Activated CD8-positive, alpha-beta T cell treated with anti-CD3 and anti-CD28 coated beads for 36 hours (primary cell): ENCODE data around the gene CRYZ. TPM values are rescaled to one million over a fixed set of nuclear protein-coding genes. Genes with fewer than 3 reads are reported as not detected.
"Not testable (repeated sequence)": the region's sequence is repeated elsewhere in the genome, so short reads cannot be mapped to it uniquely, and the experiment has no call there.

ENCODE experiments used
- ATAC-seq: fragments of 200-7000 bp; cut with Tn5 transposase; one replicate; pipeline ENCODE4 v1.10.0; 2021; ENCODE audit warnings: mild to moderate bottlenecking, moderate library complexity
- CTCF ChIA-PET: fragments of 350-600 bp; sonication (Branson Sonifier 250); formaldehyde crosslinking; loops from one replicate; lab custom pipeline; 2021; ENCODE audit warnings: antibody characterized with exemption; lab: Charles Lee
- POLR2A ChIA-PET: fragments of 350-600 bp; sonication (Branson Sonifier 250); formaldehyde crosslinking; loops from one replicate; lab custom pipeline; 2021; ENCODE audit warnings: antibody characterized with exemption; lab: Charles Lee
- DNase-seq: peaks from one replicate; pipeline ENCODE4 v3.0.0-alpha.2; 2020
- H3K27ac Mint-ChIP-seq: one replicate; pipeline ENCODE4 v1.8.0; 2021; ENCODE audit warnings: mild to moderate bottlenecking, mixed read lengths
- H3K27me3 Mint-ChIP-seq: one replicate; pipeline ENCODE4 v1.8.0; 2021; ENCODE audit warnings: mixed read lengths
- H3K36me3 Mint-ChIP-seq: one replicate; pipeline ENCODE4 v1.8.0; 2021; ENCODE audit warnings: low read depth, mixed read lengths
- H3K4me1 Mint-ChIP-seq: one replicate; pipeline ENCODE4 v1.8.0; 2021; ENCODE audit warnings: low read depth, mixed read lengths
- H3K4me3 Mint-ChIP-seq: one replicate; pipeline ENCODE4 v1.8.0; 2021; ENCODE audit warnings: mild to moderate bottlenecking, moderate library complexity, mixed read lengths
- H3K9me3 Mint-ChIP-seq: one replicate; pipeline ENCODE4 v1.8.0; 2021; ENCODE audit warnings: mixed read lengths
- CTCF ChIP-seq: fragments of 200-600 bp; IDR thresholded peaks from one replicate; pipeline ENCODE4 v1.8.0; 2022; ENCODE audit warnings: antibody characterized with exemption, mild to moderate bottlenecking
- intact Hi-C: fragments of 100-400 bp; cut with micrococcal nuclease; formaldehyde crosslinking; loops from one replicate; pipeline ENCODE4 v1.10.0; 2022
- total RNA-seq, 2 experiments: library from RNA; stranded (reverse); gene quantifications; one replicate each; pipeline ENCODE4 v1.2.3, GENCODE V29; 2021

The CRYZ gene
- total RNA-seq, 2 experiments from 2014 or later: 6.0 to 7.5 TPM

- intact Hi-C loops: no loop called here
- ChIA-PET CTCF (no interaction called here), POLR2A (no interaction called here)
- no peak overlapping the region for H3K27ac Mint-ChIP-seq
- ATAC-seq (no peak), DNase-seq (no peak)
- H3K9me3 Mint-ChIP-seq: peaks cover 5% of the 10 kb centered on the region
- H3K36me3 Mint-ChIP-seq: peaks cover 45% of the 10 kb centered on the region
- no peaks in the 10 kb centered on the region for H3K27me3 Mint-ChIP-seq
- H3K4me3 Mint-ChIP-seq: no peak overlapping the region
- no peaks in the 10 kb centered on the region for H3K4me1 Mint-ChIP-seq
- no peak for TF ChIP-seq CTCF
Measured at GRCh38 chr1:74748960-74749359, 16.1 kb upstream of the CRYZ start.

- H3K9me3 Mint-ChIP-seq, POLR2A ChIA-PET, H3K27me3 Mint-ChIP-seq, H3K27ac Mint-ChIP-seq, H3K4me3 Mint-ChIP-seq, intact Hi-C loops, CTCF ChIA-PET, DNase-seq, ATAC-seq, H3K4me1 Mint-ChIP-seq: not testable (repeated sequence)
- peaks cover 48% of the 10 kb centered on the region for H3K36me3 Mint-ChIP-seq
Measured at GRCh38 chr1:74745247-74745646, 12.4 kb upstream of the CRYZ start.

GRCh38 chr1:74740307-74740980, 7.6 kb upstream of the CRYZ start:
- H3K4me1 Mint-ChIP-seq, DNase-seq, H3K27ac Mint-ChIP-seq, CTCF ChIA-PET, ATAC-seq, H3K27me3 Mint-ChIP-seq, POLR2A ChIA-PET, intact Hi-C loops, H3K4me3 Mint-ChIP-seq: not testable (repeated sequence)
- Mint-ChIP-seq H3K9me3 (peaks cover 10% of the 10 kb centered on the region), H3K36me3 (peaks cover 62% of the 10 kb centered on the region)

- Mint-ChIP-seq H3K4me1 (peaks cover 18% of the 10 kb centered on the region), H3K27me3 (no peaks in the 10 kb centered on the region), H3K4me3 (no peak overlapping the region), H3K36me3 (peaks cover 48% of the 10 kb centered on the region), H3K27ac (no peak overlapping the region), H3K9me3 (peaks cover 4% of the 10 kb centered on the region)
- TF ChIP-seq CTCF: no peak
- no peak for ATAC-seq
- ChIA-PET CTCF (interaction anchor here (1.1 kb wide), 1 partner anchor 48 kb away, joined by 3 read pairs; no protein-coding TSS in a partner anchor), POLR2A (no interaction called here)
- intact Hi-C loops: loop anchor here (10.0 kb wide), 1 partner anchor 543 kb away; the partner anchor contains the start of genes FPGT and LRRIQ3
- no peak for DNase-seq
Measured at GRCh38 chr1:74737333-74737732, 4.5 kb upstream of the CRYZ start.

GRCh38 chr1:74733604-74734484, 994 bp upstream of the CRYZ start:
- Mint-ChIP-seq H3K4me3 (peak overlapping the region; percentile 81), H3K27ac (peak overlapping the region; percentile 99), H3K36me3 (peaks cover 25% of the 10 kb centered on the region), H3K4me1 (peaks cover 38% of the 10 kb centered on the region), H3K9me3 (no peaks in the 10 kb centered on the region), H3K27me3 (no peaks in the 10 kb centered on the region)
- intact Hi-C loops: loop anchor here (10.0 kb wide), 1 partner anchor 539 kb away; the partner anchor contains the start of genes FPGT and LRRIQ3
- ChIA-PET POLR2A (interaction anchor here (1.4 to 2.4 kb wide), 2 partner anchors 11 to 13 kb away, joined by 4 to 7 read pairs; no protein-coding TSS in a partner anchor), CTCF (interaction anchor here (0.7 to 2.8 kb wide), 17 partner anchors 9 to 987 kb away, joined by 3 to 15 read pairs (median 4); no protein-coding TSS in a partner anchor)
- ATAC-seq (peak; percentile 69), DNase-seq (peak; percentile 46)
- TF ChIP-seq CTCF: peak; percentile 80

GRCh38 chr1:74732071-74732946, 541 bp downstream of the CRYZ start:
- Mint-ChIP-seq H3K4me1 (peaks cover 39% of the 10 kb centered on the region), H3K27ac (peak overlapping the region; percentile 99), H3K4me3 (peak overlapping the region; percentile 81), H3K36me3 (peaks cover 18% of the 10 kb centered on the region)
- not testable (repeated sequence) for H3K9me3 Mint-ChIP-seq, H3K27me3 Mint-ChIP-seq
- POLR2A ChIA-PET: interaction anchor here (1.4 to 2.4 kb wide), 2 partner anchors 10 to 14 kb away, joined by 4 to 7 read pairs; no protein-coding TSS in a partner anchor
- DNase-seq (peak; percentile 49), ATAC-seq (peak; percentile 22)
- CTCF ChIA-PET: interaction anchor here (0.7 to 2.8 kb wide), 6 partner anchors 9 to 241 kb away, joined by 3 to 15 read pairs (median 4); no protein-coding TSS in a partner anchor
- intact Hi-C loops: loop anchor here (10.0 kb wide), 1 partner anchor 538 kb away; the partner anchor contains the start of genes FPGT and LRRIQ3
